GM15510 (cell line): Measurements from ENCODE around the gene TRIM65.

Source experiments
- POLR2A ChIP-seq: IDR thresholded peaks from 3 replicates; pipeline ENCODE4 v1.6.1; 2011; ENCODE audit warnings: borderline replicate concordance; ENCODE audit not compliant: insufficient read length; ENCODE audit errors: extremely low read depth

The TRIM65 gene

GRCh38 chr17:75842411-75842810 is 54.3 kb downstream of the TRIM65 start:
- TF ChIP-seq POLR2A: no peak

- TF ChIP-seq POLR2A: no peak
These were observed 56.0 kb downstream of the TRIM65 start for GRCh38 chr17:75840799-75841164.

GRCh38 chr17:75839942-75840798 is 56.6 kb downstream of the TRIM65 start:
- TF ChIP-seq POLR2A: no peak
